ENCODE measurements around the gene GSK3B. TPM values are rescaled to one million over a fixed set of nuclear protein-coding genes. Genes with fewer than 3 reads are reported as not detected.

The GSK3B gene
- polyA plus RNA-seq, 1 donor (not counting 4 experiments of a cell fraction or from before 2014, with no cell fraction given): 73.3 TPM

DNA sequence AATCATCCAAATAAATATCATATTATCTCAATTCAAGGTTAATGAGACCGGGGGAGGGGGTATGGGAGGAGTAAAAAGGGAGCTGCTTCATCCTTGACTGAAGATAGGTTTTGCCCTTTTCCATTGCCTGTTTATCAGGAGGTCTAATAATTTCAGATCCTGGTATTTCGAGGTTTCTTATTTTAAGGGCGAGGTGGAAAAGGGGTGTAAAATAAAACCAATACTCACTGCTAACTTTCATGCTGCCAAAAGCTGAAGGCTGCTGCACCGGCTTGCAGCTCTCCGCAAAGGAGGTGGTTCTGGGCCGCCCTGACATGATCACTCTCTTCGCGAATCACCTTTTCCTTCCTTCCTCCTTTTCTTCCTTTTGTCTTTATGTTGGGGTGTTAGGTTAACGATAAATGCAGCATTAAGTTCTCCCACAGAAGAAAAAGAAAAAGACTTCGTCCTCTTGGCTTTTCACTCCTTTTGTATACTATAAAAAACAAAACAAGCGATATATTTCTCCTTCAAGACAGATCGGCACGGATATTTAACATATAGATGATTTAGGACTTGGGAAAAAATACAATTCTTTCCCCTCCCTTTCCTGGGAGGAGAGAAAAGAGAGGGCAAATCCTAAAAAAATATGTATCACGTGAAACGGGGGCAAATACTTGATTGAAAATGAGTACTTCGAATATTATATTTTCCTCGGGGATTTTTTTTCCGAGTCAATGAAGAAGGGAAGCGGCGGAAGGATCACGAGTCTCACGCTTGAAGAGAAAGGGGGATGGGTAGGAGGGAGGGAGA, 932 bp downstream of the GSK3B start:
- Histone ChIP-seq H3K27ac (ENCODE audit: control insufficient read depth, insufficient read depth, low read length) (peak overlapping the region; percentile 96), H3K27me3 (ENCODE audit: control insufficient read depth, extremely low read depth, insufficient read depth, low read length) (no peaks in the 10 kb centered on the region), H3K36me3 (ENCODE audit: control insufficient read depth in 2 of 2, extremely low read depth in 1 of 2, insufficient read depth in 2 of 2, low read length in 2 of 2) (peaks cover 0 to 4% of the 10 kb centered on the region in 2 experiments), H3K9me1 (ENCODE audit: control insufficient read depth, extremely low read depth, insufficient read depth, low read length) (no peaks in the 10 kb centered on the region), H3K4me1 (ENCODE audit: control insufficient read depth, extremely low read depth, insufficient read depth, low read length) (peaks cover 32% of the 10 kb centered on the region), H4K20me1 (ENCODE audit: control insufficient read depth, extremely low read depth, insufficient read depth, low read length) (peaks cover 13% of the 10 kb centered on the region), H3K9ac (ENCODE audit: control insufficient read depth, extremely low read depth, insufficient read depth, low read length) (peak overlapping the region; percentile 100), H3K4me3 (ENCODE audit: control insufficient read depth in 2 of 3, extremely low read depth in 1 of 3, insufficient read depth in 2 of 3, low read depth in 1 of 3, low read length in 3 of 3) (peak overlapping the region; percentile 95 to 99 (median 97)), H3K4me2 (ENCODE audit: control insufficient read depth, extremely low read depth, insufficient read depth, low read depth, low read length) (peak overlapping the region; percentile 93), H3K9me3 (ENCODE audit: control insufficient read depth, low read depth, low read length) (no peaks in the 10 kb centered on the region), H2AFZ (ENCODE audit: control insufficient read depth, low read length) (no peak overlapping the region), H3K79me2 (ENCODE audit: control insufficient read depth, insufficient read depth, low read length) (peaks cover 74% of the 10 kb centered on the region)
- dilution Hi-C loops (cut with MboI; ENCODE audit: extremely low pct_ligation_motif_present, low sequenced_read_pairs): no loop called here
- DNase-seq (ENCODE audit: low read depth, low spot score) (no peak), FAIRE-seq (no peak)
- TF ChIP-seq, protein P1, sequence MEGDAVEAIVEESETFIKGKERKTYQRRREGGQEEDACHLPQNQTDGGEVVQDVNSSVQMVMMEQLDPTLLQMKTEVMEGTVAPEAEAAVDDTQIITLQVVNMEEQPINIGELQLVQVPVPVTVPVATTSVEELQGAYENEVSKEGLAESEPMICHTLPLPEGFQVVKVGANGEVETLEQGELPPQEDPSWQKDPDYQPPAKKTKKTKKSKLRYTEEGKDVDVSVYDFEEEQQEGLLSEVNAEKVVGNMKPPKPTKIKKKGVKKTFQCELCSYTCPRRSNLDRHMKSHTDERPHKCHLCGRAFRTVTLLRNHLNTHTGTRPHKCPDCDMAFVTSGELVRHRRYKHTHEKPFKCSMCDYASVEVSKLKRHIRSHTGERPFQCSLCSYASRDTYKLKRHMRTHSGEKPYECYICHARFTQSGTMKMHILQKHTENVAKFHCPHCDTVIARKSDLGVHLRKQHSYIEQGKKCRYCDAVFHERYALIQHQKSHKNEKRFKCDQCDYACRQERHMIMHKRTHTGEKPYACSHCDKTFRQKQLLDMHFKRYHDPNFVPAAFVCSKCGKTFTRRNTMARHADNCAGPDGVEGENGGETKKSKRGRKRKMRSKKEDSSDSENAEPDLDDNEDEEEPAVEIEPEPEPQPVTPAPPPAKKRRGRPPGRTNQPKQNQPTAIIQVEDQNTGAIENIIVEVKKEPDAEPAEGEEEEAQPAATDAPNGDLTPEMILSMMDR (optimal IDR thresholded peaks at IDR 0.05 in 1 of 3, IDR thresholded peaks at IDR 0.05 in 1 of 3, conservative IDR thresholded peaks at IDR 0.05 in 1 of 3; ENCODE audit: extremely low read depth in 1 of 3, insufficient read depth in 2 of 3, low read length in 3 of 3): no peak
- TF ChIP-seq EZH2 (IDR thresholded peaks at IDR 0.05; ENCODE audit: low read length): no peak

GRCh38 chr3:120092474-120092873, 1.8 kb downstream of the GSK3B start:
- Histone ChIP-seq H3K4me2 (ENCODE audit: control insufficient read depth, extremely low read depth, insufficient read depth, low read depth, low read length) (peak overlapping the region; percentile 93), H3K9me3 (ENCODE audit: control insufficient read depth, low read depth, low read length) (no peaks in the 10 kb centered on the region), H4K20me1 (ENCODE audit: control insufficient read depth, extremely low read depth, insufficient read depth, low read length) (peaks cover 13% of the 10 kb centered on the region), H3K4me1 (ENCODE audit: control insufficient read depth, extremely low read depth, insufficient read depth, low read length) (peaks cover 25% of the 10 kb centered on the region), H3K27me3 (ENCODE audit: control insufficient read depth, extremely low read depth, insufficient read depth, low read length) (no peaks in the 10 kb centered on the region), H2AFZ (ENCODE audit: control insufficient read depth, low read length) (no peak overlapping the region), H3K9me1 (ENCODE audit: control insufficient read depth, extremely low read depth, insufficient read depth, low read length) (no peaks in the 10 kb centered on the region), H3K79me2 (ENCODE audit: control insufficient read depth, insufficient read depth, low read length) (peaks cover 80% of the 10 kb centered on the region), H3K9ac (ENCODE audit: control insufficient read depth, extremely low read depth, insufficient read depth, low read length) (peak overlapping the region; percentile 100), H3K4me3 (ENCODE audit: control insufficient read depth in 2 of 3, extremely low read depth in 1 of 3, insufficient read depth in 2 of 3, low read depth in 1 of 3, low read length in 3 of 3) (peak overlapping the region; percentile 95 to 99 (median 97)), H3K27ac (ENCODE audit: control insufficient read depth, insufficient read depth, low read length) (peak overlapping the region; percentile 96), H3K36me3 (ENCODE audit: control insufficient read depth in 2 of 2, extremely low read depth in 1 of 2, insufficient read depth in 2 of 2, low read length in 2 of 2) (peaks cover 0 to 4% of the 10 kb centered on the region in 2 experiments)
- TF ChIP-seq EZH2 (IDR thresholded peaks at IDR 0.05; ENCODE audit: low read length): no peak
- TF ChIP-seq, protein P1 (optimal IDR thresholded peaks at IDR 0.05 in 1 of 3, IDR thresholded peaks at IDR 0.05 in 1 of 3, conservative IDR thresholded peaks at IDR 0.05 in 1 of 3; ENCODE audit: extremely low read depth in 1 of 3, insufficient read depth in 2 of 3, low read length in 3 of 3): no peak
- dilution Hi-C loops (cut with MboI; ENCODE audit: extremely low pct_ligation_motif_present, low sequenced_read_pairs): no loop called here
- DNase-seq (ENCODE audit: low read depth, low spot score): no peak
- FAIRE-seq: peak; percentile 46
